ENCODE results near the gene SERPINB13. TPM values are rescaled to one million over a fixed set of nuclear protein-coding genes. Genes with fewer than 3 reads are reported as not detected.

SERPINB13 gene
- total and polyA plus RNA-seq, 2 donors (not counting 1 experiment from before 2014, with no cell fraction given), result not detected

- Mint-ChIP-seq H3K4me1 (no peaks in the 10 kb centered on the region), H3K9me3 (ENCODE audit: insufficient read depth) (no peaks in the 10 kb centered on the region), H3K4me3 (no peak overlapping the region), H3K27ac (no peak overlapping the region), H3K27me3 (peaks cover 18% of the 10 kb centered on the region)
- intact Hi-C loops (cut with micrococcal nuclease), result no loop called here
- no peaks in the 10 kb centered on the region for H3K36me3 ChIP-seq (replicated peaks in 1 of 2; ENCODE audit: control extremely low read depth in 1 of 2, control insufficient read depth in 1 of 2, extremely low read depth in 1 of 2, insufficient read depth in 2 of 2, low read length in 1 of 2)
- no peak overlapping the region for H3K4me3 ChIP-seq (ENCODE audit: control extremely low read depth in 1 of 5, extremely low read depth in 1 of 5, insufficient read depth in 1 of 5, low read depth in 2 of 5, low read length in 4 of 5)
- no peaks in the 10 kb centered on the region for H3K79me2 ChIP-seq (ENCODE audit: control insufficient read depth, insufficient read depth, low read length)
- DNase-seq (no peak), ATAC-seq (ENCODE audit: low read depth) (no peak)
- H2AFZ ChIP-seq (ENCODE audit: insufficient read depth, low read depth, low read length, poor library complexity, severe bottlenecking), result no peak overlapping the region
- peaks cover 0 to 2% (median 0%) of the 10 kb centered on the region in 4 experiments for H3K27me3 ChIP-seq (replicated peaks in 1 of 4; ENCODE audit: control extremely low read depth in 1 of 4, control insufficient read depth in 3 of 4, insufficient read depth in 4 of 4, low read length in 3 of 4)
- no CpG with 5 or more reads among the region's 3 CpGs for whole genome bisulfite sequencing (ENCODE audit: insufficient coverage)
- CTCF ChIA-PET, result no interaction called here
- POLR2A ChIA-PET, result no interaction called here
- no peak overlapping the region for H3K9ac ChIP-seq (ENCODE audit: low read length)
- TF ChIP-seq EZH2 (IDR thresholded peaks at IDR 0.05; ENCODE audit: borderline replicate concordance, insufficient read depth, low read depth, low read length, poor library complexity, severe bottlenecking), result no peak
- TF ChIP-seq CTCF (IDR thresholded peaks at IDR 0.05), result no peak
- no peaks in the 10 kb centered on the region for H4K20me1 ChIP-seq (ENCODE audit: control insufficient read depth, insufficient read depth, low read length, poor library complexity, severe bottlenecking)
- no peaks in the 10 kb centered on the region for H3K4me1 ChIP-seq (ENCODE audit: control insufficient read depth in 2 of 2, insufficient read depth in 2 of 2, low read length in 2 of 2)
- H3K27ac ChIP-seq (ENCODE audit: low read length in 2 of 2), result no peak overlapping the region
- no peak overlapping the region for H3K4me2 ChIP-seq (replicated peaks; ENCODE audit: low read depth, low read length, poor library complexity, severe bottlenecking)
- H3K9me3 ChIP-seq (ENCODE audit: control extremely low read depth in 1 of 3, control insufficient read depth in 2 of 3, insufficient read depth in 1 of 3, low read length in 2 of 3), result no peaks in the 10 kb centered on the region
Measured at GRCh38 chr18:63545000-63545399, 42.1 kb upstream of the SERPINB13 start.

GRCh38 chr18:63550068-63550467, 37.1 kb upstream of the SERPINB13 start:
- ATAC-seq (ENCODE audit: low read depth) (no peak), DNase-seq (no peak)
- no CpG with 5 or more reads among the region's 1 CpG for WGBS (ENCODE audit: insufficient coverage)
- Histone ChIP-seq H3K9ac (ENCODE audit: low read length) (no peak overlapping the region), H3K36me3 (replicated peaks in 1 of 2; ENCODE audit: control extremely low read depth in 1 of 2, control insufficient read depth in 1 of 2, extremely low read depth in 1 of 2, insufficient read depth in 2 of 2, low read length in 1 of 2) (no peaks in the 10 kb centered on the region), H2AFZ (ENCODE audit: insufficient read depth, low read depth, low read length, poor library complexity, severe bottlenecking) (no peak overlapping the region), H4K20me1 (ENCODE audit: control insufficient read depth, insufficient read depth, low read length, poor library complexity, severe bottlenecking) (no peaks in the 10 kb centered on the region), H3K9me3 (ENCODE audit: control extremely low read depth in 1 of 3, control insufficient read depth in 2 of 3, insufficient read depth in 1 of 3, low read length in 2 of 3) (no peaks in the 10 kb centered on the region), H3K4me3 (ENCODE audit: control extremely low read depth in 1 of 5, extremely low read depth in 1 of 5, insufficient read depth in 1 of 5, low read depth in 2 of 5, low read length in 4 of 5) (no peak overlapping the region), H3K27me3 (replicated peaks in 1 of 4; ENCODE audit: control extremely low read depth in 1 of 4, control insufficient read depth in 3 of 4, insufficient read depth in 4 of 4, low read length in 3 of 4) (no peaks in the 10 kb centered on the region), H3K4me1 (ENCODE audit: control insufficient read depth in 2 of 2, insufficient read depth in 2 of 2, low read length in 2 of 2) (no peaks in the 10 kb centered on the region), H3K4me2 (replicated peaks; ENCODE audit: low read depth, low read length, poor library complexity, severe bottlenecking) (no peak overlapping the region), H3K79me2 (ENCODE audit: control insufficient read depth, insufficient read depth, low read length) (no peaks in the 10 kb centered on the region), H3K27ac (ENCODE audit: low read length in 2 of 2) (no peak overlapping the region)
- Mint-ChIP-seq H3K4me1 (no peaks in the 10 kb centered on the region), H3K27me3 (peaks cover 16% of the 10 kb centered on the region), H3K27ac (no peak overlapping the region), H3K4me3 (no peak overlapping the region), H3K9me3 (ENCODE audit: insufficient read depth) (no peaks in the 10 kb centered on the region)
- CTCF ChIA-PET, result no interaction called here
- POLR2A ChIA-PET, result no interaction called here
- TF ChIP-seq CTCF (IDR thresholded peaks at IDR 0.05) (no peak), EZH2 (IDR thresholded peaks at IDR 0.05; ENCODE audit: borderline replicate concordance, insufficient read depth, low read depth, low read length, poor library complexity, severe bottlenecking) (no peak)
- intact Hi-C loops (cut with micrococcal nuclease), result no loop called here
